Measurements from ENCODE around the gene GAS2L1.

GAS2L1 gene

DNA sequence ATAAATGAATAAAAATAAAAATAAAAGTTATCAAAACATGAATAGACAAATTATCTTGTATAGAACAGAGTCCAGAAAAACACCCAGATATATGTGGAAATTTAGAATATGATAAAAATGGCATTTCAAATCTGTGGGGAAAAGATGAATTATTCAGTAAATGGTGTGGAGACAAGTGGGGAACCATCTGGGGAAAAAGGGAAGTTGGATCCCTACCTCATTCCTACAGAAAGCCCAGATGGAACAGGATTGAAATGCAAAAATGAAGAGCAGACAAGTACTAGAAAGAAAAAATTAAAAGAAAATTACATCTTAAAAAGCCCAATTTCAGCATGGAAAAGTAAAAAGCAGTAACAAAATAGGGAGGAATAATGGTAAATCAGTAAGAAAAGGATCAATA is 17.2 kb downstream of the GAS2L1 start:
- TF ChIP-seq POLR2A (IDR thresholded peaks at IDR 0.05; ENCODE audit: extremely low read depth, insufficient read length): no peak
- TF ChIP-seq MYC (IDR thresholded peaks at IDR 0.05; ENCODE audit: low read depth, low read length): no peak
- TF ChIP-seq, protein P1, sequence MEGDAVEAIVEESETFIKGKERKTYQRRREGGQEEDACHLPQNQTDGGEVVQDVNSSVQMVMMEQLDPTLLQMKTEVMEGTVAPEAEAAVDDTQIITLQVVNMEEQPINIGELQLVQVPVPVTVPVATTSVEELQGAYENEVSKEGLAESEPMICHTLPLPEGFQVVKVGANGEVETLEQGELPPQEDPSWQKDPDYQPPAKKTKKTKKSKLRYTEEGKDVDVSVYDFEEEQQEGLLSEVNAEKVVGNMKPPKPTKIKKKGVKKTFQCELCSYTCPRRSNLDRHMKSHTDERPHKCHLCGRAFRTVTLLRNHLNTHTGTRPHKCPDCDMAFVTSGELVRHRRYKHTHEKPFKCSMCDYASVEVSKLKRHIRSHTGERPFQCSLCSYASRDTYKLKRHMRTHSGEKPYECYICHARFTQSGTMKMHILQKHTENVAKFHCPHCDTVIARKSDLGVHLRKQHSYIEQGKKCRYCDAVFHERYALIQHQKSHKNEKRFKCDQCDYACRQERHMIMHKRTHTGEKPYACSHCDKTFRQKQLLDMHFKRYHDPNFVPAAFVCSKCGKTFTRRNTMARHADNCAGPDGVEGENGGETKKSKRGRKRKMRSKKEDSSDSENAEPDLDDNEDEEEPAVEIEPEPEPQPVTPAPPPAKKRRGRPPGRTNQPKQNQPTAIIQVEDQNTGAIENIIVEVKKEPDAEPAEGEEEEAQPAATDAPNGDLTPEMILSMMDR (IDR thresholded peaks at IDR 0.05; ENCODE audit: low read depth, low read length): no peak
- TF ChIP-seq, protein P2, sequence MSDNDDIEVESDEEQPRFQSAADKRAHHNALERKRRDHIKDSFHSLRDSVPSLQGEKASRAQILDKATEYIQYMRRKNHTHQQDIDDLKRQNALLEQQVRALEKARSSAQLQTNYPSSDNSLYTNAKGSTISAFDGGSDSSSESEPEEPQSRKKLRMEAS (IDR thresholded peaks at IDR 0.05; ENCODE audit: low read depth, low read length): no peak
- no peak for DNase-seq (ENCODE audit: low read depth)
- H3K4me3 ChIP-seq (ENCODE audit: low read depth, low read length): no peak overlapping the region

DNA sequence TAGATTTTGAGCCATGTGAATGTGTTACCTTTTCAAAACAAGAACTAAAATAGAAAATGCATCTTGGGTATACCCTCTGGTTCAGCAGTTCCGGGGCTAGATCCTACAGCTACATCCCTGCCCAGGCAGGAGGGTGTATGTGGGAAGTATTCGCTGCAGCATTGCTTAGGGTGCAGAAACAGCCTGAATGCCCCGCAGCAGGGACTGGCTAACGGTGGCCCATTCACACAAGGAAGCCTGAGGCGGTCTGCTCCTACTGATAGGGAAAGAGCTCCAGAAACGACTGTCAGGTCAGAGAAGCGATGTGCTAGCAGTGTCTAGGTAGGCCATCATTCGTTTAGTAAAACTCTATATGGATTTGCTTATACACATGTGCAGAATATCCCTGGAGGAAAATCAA is 18.9 kb downstream of the GAS2L1 start:
- no peak for DNase-seq (ENCODE audit: low read depth)
- no peak for TF ChIP-seq POLR2A (IDR thresholded peaks at IDR 0.05; ENCODE audit: extremely low read depth, insufficient read length)
- TF ChIP-seq, protein P1 (IDR thresholded peaks at IDR 0.05; ENCODE audit: low read depth, low read length): no peak
- TF ChIP-seq, protein P2 (IDR thresholded peaks at IDR 0.05; ENCODE audit: low read depth, low read length): no peak
- H3K4me3 ChIP-seq (ENCODE audit: low read depth, low read length): no peak overlapping the region

DNA sequence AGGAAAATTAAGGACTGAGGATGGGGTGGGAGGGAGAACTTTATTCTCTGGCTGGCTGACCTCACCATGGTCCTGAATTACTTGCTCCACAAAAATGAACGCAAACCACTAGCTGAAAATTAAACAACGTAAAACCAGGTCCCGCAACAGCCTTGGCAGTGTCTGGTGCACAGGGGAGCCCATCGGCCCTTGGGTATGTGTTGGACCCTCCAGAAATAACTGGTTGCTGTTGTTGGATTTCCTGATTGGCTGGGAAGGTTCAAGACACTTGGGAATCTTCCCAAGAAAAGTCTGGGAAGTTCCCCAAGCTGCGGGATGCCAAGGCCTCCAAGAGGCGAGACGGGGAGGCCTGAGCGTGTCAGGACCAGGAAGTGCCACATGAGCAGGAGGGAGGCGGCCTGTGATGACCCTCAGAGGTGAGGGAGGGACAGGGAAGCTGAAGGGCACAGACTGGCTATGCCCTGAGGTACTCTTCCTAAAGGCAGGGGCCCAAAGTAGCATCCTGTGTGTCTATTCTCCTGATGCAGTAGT is 19.4 kb downstream of the GAS2L1 start:
- no peak overlapping the region for H3K4me3 ChIP-seq (ENCODE audit: low read depth, low read length)
- no peak for DNase-seq (ENCODE audit: low read depth)
- no peak for TF ChIP-seq MYC (IDR thresholded peaks at IDR 0.05; ENCODE audit: low read depth, low read length)

DNA sequence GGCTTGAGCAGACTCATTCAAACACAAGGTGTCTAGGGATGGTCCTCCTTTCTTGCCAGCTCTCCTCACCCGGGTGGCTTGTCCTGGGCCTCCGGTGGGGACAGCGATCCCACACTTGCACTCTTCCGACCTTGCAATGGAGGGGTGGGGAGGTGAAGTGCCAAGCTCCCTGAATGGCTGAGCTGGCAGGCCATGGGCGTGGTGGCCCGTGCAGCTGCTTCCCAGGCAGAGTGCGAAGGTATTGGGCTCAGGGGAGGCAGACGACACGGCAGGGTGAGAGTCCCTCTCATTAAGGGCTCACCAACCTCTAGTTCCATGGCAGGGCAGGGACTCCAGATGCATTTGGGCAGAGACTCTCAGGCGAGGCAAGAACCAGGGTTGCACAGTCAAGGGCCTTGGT is 20.0 kb downstream of the GAS2L1 start:
- TF ChIP-seq MYC (IDR thresholded peaks at IDR 0.05; ENCODE audit: low read depth, low read length) (no peak), POLR2A (IDR thresholded peaks at IDR 0.05; ENCODE audit: extremely low read depth, insufficient read length) (no peak)
- TF ChIP-seq, protein P2 (IDR thresholded peaks at IDR 0.05; ENCODE audit: low read depth, low read length): no peak
- TF ChIP-seq, protein P1 (IDR thresholded peaks at IDR 0.05; ENCODE audit: low read depth, low read length): no peak
- DNase-seq (ENCODE audit: low read depth): no peak
- H3K4me3 ChIP-seq (ENCODE audit: low read depth, low read length): no peak overlapping the region

DNA sequence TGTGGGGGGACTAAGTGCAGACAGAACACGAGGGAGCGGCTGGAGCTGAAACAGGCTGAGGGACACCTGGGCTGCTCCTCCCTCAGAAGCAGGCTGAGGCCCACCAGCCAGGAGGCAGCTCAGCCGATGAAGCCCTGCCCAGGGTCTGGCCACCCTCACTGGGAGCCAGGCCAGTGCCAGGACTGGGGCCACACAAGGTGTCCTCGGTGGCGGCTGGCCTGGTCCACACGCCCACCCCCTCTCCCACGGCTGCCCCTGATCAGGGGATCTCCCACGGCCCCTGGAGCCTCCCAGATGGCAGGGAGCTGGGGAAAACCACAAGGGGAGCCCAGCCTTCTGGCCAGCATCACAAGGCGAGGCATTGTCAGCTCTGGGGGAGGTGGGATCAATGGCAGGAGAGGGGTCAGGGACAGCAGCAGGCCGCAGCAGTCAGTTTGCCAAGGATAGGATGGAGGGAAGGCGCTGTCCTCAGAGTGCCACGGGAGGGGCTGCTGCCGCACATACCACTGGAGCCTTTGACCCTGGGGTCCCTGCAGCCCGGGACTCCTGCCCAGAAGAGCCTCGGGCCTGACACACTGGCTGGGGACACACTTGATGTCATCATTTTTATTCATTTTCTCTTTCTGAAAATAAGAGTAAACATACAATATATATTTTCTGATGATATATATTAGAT is 20.8 kb downstream of the GAS2L1 start:
- H3K4me3 ChIP-seq (ENCODE audit: low read depth, low read length): no peak overlapping the region
- DNase-seq (ENCODE audit: low read depth): no peak
- TF ChIP-seq POLR2A (IDR thresholded peaks at IDR 0.05; ENCODE audit: extremely low read depth, insufficient read length) (no peak), MYC (IDR thresholded peaks at IDR 0.05; ENCODE audit: low read depth, low read length) (no peak)
- TF ChIP-seq, protein P2 (IDR thresholded peaks at IDR 0.05; ENCODE audit: low read depth, low read length): no peak
- TF ChIP-seq, protein P1 (IDR thresholded peaks at IDR 0.05; ENCODE audit: low read depth, low read length): no peak

DNA sequence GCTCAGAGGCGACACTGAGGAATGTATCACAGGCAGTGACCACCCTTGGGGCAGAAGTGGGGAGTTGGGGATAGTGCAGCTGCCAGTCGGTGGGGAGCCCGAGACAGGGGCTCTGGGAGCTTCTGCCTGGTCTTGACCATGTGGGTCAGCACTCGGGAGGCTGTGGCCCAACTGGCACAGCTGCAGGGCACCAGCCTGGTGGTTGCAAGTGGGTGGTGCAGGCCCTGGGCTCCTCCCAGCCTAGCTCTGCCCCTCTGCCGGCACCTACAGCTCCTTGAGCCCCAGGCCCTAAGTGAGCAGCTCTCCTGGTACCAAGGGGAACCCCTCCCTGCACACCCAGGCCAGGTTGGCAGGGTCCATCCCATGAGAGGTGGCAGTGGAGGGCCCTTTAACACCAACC is 21.6 kb downstream of the GAS2L1 start:
- TF ChIP-seq, protein P2 (IDR thresholded peaks at IDR 0.05; ENCODE audit: low read depth, low read length): no peak
- no peak for TF ChIP-seq POLR2A (IDR thresholded peaks at IDR 0.05; ENCODE audit: extremely low read depth, insufficient read length)
- no peak for TF ChIP-seq MYC (IDR thresholded peaks at IDR 0.05; ENCODE audit: low read depth, low read length)
- TF ChIP-seq, protein P1 (IDR thresholded peaks at IDR 0.05; ENCODE audit: low read depth, low read length): no peak
- H3K4me3 ChIP-seq (ENCODE audit: low read depth, low read length): no peak overlapping the region
- no peak for DNase-seq (ENCODE audit: low read depth)

Data from NB4 (cell line).